Spleen (tissue), 11 donors: Measurements from ENCODE around the gene CA12. TPM values are rescaled to one million over a fixed set of nuclear protein-coding genes. Genes with fewer than 3 reads are reported as not detected.

Experiments
- DNase-seq: peaks from one replicate; pipeline ENCODE4 v3.0.0-alpha.2; 2020
- H3K27ac ChIP-seq, 8 donors: fragments of 200-600 bp; sonication (generic) in 7 of 8; 1 replicate in 4 of 8; 2 replicates in 4 of 8; pipeline versions ENCODE4 v1.5.0 to v1.8.0; 2016 to 2021; ENCODE audit warnings: inconsistent platforms in 4 of 8, mild to moderate bottlenecking in 4 of 8, moderate library complexity in 1 of 8
- H3K27me3 ChIP-seq, 7 donors: fragments of 200-600 bp; sonication (generic) in 6 of 7; replicated peaks in 1 of 7; 1 replicate in 4 of 7; 2 replicates in 3 of 7; pipeline versions ENCODE4 v1.5.0 to v1.8.0; 2016 to 2021; ENCODE audit warnings: inconsistent platforms in 3 of 7, mild to moderate bottlenecking in 1 of 7
- H3K36me3 ChIP-seq, 6 donors: fragments of 200-600 bp; sonication (generic) in 5 of 6; 1 replicate in 4 of 6; 2 replicates in 2 of 6; pipeline versions ENCODE4 v1.5.0 to v1.8.0; 2016 to 2021; ENCODE audit warnings: inconsistent platforms in 2 of 6
- H3K4me1 ChIP-seq, 6 donors: fragments of 200-600 bp; sonication (generic) in 5 of 6; 1 replicate in 3 of 6; 2 replicates in 3 of 6; pipeline versions ENCODE4 v1.5.0 to v1.8.0; 2016 to 2021; ENCODE audit warnings: inconsistent platforms in 3 of 6
- H3K4me3 ChIP-seq, 8 donors: fragments of 200-600 bp; sonication (generic) in 7 of 8; 1 replicate in 4 of 8; 2 replicates in 4 of 8; pipeline versions ENCODE4 v1.5.0 to v1.8.0; 2016 to 2021; ENCODE audit warnings: inconsistent platforms in 4 of 8, mild to moderate bottlenecking in 4 of 8, moderate library complexity in 2 of 8
- H3K9me3 ChIP-seq, 8 donors: fragments of 200-600 bp; sonication (generic) in 7 of 8; 1 replicate in 4 of 8; 2 replicates in 4 of 8; pipeline versions ENCODE4 v1.5.0 to v1.8.0; 2016 to 2021; ENCODE audit warnings: inconsistent platforms in 4 of 8
- CTCF ChIP-seq, 11 experiments: fragments of 200-600 bp in 7 of 11; fragments of 450-650 bp in 4 of 11; sonication (generic) in 4 of 11; IDR thresholded peaks in 8 of 11; conservative IDR thresholded peaks in 3 of 11; 1 replicate in 7 of 11; 2 replicates in 4 of 11; pipeline versions ENCODE4 v1.4.0 to v1.8.0; 2016 to 2021; ENCODE audit warnings: antibody characterized with exemption in 11 of 11, inconsistent platforms in 4 of 11, mild to moderate bottlenecking in 1 of 11
- POLR2A ChIP-seq, 3 donors: fragments of 450-650 bp; IDR thresholded peaks; one replicate each; pipeline ENCODE4 v1.5.1; 2017; ENCODE audit warnings: antibody characterized with exemption in 3 of 3, mild to moderate bottlenecking in 1 of 3
- POLR2AphosphoS5 ChIP-seq, 3 donors: sonication (generic); formaldehyde crosslinking; IDR thresholded peaks; one replicate each; pipeline ENCODE4 v1.5.1; 2017; ENCODE audit warnings: antibody characterized with exemption in 3 of 3
- WGBS, 5 donors: extraction: QIAGEN DNeasy Blood & Tissue Kit in 3 of 5; methylation state at CpG; one replicate each; pipeline versions ENCODE4 v1.1.5 to v1.1.7; 2013 to 2018; 5-methylcytosine and 5-hydroxymethylcytosine counted together
- intact Hi-C: fragments of 100-400 bp; cut with DNase I; formaldehyde crosslinking; loops from one replicate; pipeline ENCODE4 v1.15.0; 2023; ENCODE audit warnings: low total_unique reads
- polyA plus RNA-seq, 3 donors: library from polyadenylated mRNA; stranded (reverse); fragments of 200-250 nt; gene quantifications; one replicate each; pipeline ENCODE4 v1.2.1, GENCODE V29; 2013
- total RNA-seq, 7 donors: library from RNA; depleted of rRNA in 3 of 7; stranded (reverse); fragments of >200 nt in 3 of 7; fragmentation: NEBNext Ultra II Directional in 4 of 7; extraction: Animal tissue kit (Norgen Biotek cat#: 25700) in 4 of 7; gene quantifications; one replicate each; pipeline versions ENCODE4 v1.1.0 to v1.2.1, GENCODE V29; 2016 to 2021
- donor health status: healthy with polysubstance abuse.
- donor health status: DM: no; HTN: no; CAD: no; lungs with moderate emphysema.
- donor health status: DM: no; HTN: no; CAD: no.
- donor health status: Bipolar disorder and iron deficiency.
- donor health status: healthy.
- donor health status: DM: no; HTN: no; CAD: no.
- donor health status: DM: yes; HTN: yes; CAD: no.

Gene CA12
- total and polyA plus RNA-seq, 10 donors = 0.02 to 3.3 (median 0.42) TPM

- Histone ChIP-seq H3K36me3 (no peaks in the 10 kb centered on the region), H3K27me3 (no peaks in the 10 kb centered on the region), H3K9me3 (no peaks in the 10 kb centered on the region), H3K27ac (no peak overlapping the region), H3K4me3 (no peak overlapping the region), H3K4me1 (peaks cover 0 to 5% (median 0%) of the 10 kb centered on the region in 6 donors)
- 92 to 98% (median 95%) methylated on average over 3 of the region's 3 CpGs for WGBS, 5 donors
- TF ChIP-seq POLR2AphosphoS5 (IDR thresholded peaks at IDR 0.05) = no peak
- TF ChIP-seq POLR2A (IDR thresholded peaks at IDR 0.05) = no peak
- no peak for TF ChIP-seq CTCF (IDR thresholded peaks at IDR 0.05 in 8 of 11, conservative IDR thresholded peaks at IDR 0.05 in 3 of 11)
- DNase-seq = no peak
- intact Hi-C loops = no loop called here
Measured at GRCh38 chr15:63319065-63319464, 62.6 kb downstream of the CA12 start.

- H3K4me3 ChIP-seq = no peak overlapping the region
- intact Hi-C loops = no loop called here
- H3K4me1 ChIP-seq = peaks cover 0 to 5% (median 0%) of the 10 kb centered on the region in 6 donors
- 81 to 97% (median 93%) methylated on average over 4 of the region's 4 CpGs for WGBS, 5 donors
- H3K36me3 ChIP-seq = no peaks in the 10 kb centered on the region
- H3K9me3 ChIP-seq = no peaks in the 10 kb centered on the region
- no peaks in the 10 kb centered on the region for H3K27me3 ChIP-seq
- no peak overlapping the region for H3K27ac ChIP-seq
- no peak for DNase-seq
- no peak for TF ChIP-seq POLR2A (IDR thresholded peaks at IDR 0.05)
- TF ChIP-seq POLR2AphosphoS5 (IDR thresholded peaks at IDR 0.05) = no peak
- TF ChIP-seq CTCF (IDR thresholded peaks at IDR 0.05 in 8 of 11, conservative IDR thresholded peaks at IDR 0.05 in 3 of 11) = no peak
Measured at GRCh38 chr15:63318344-63318743, 63.3 kb downstream of the CA12 start.

- 67 to 81% (median 73%) methylated on average over 2 of the region's 2 CpGs for WGBS, 5 donors
- H3K9me3 ChIP-seq = no peaks in the 10 kb centered on the region
Measured at GRCh38 chr15:63314409-63314808, 67.2 kb downstream of the CA12 start.

GRCh38 chr15:63313825-63314224, 67.8 kb downstream of the CA12 start:
- no peaks in the 10 kb centered on the region for H3K36me3 ChIP-seq
- no peak overlapping the region for H3K4me3 ChIP-seq
- H3K4me1 ChIP-seq = peaks cover 0 to 3% (median under 1%) of the 10 kb centered on the region in 6 donors
- 89 to 94% (median 92%) methylated on average over 4 of the region's 4 CpGs for WGBS, 5 donors
- TF ChIP-seq CTCF (IDR thresholded peaks at IDR 0.05 in 8 of 11, conservative IDR thresholded peaks at IDR 0.05 in 3 of 11) (no peak), POLR2A (IDR thresholded peaks at IDR 0.05) (no peak), POLR2AphosphoS5 (IDR thresholded peaks at IDR 0.05) (no peak)
- H3K27me3 ChIP-seq = no peaks in the 10 kb centered on the region
- intact Hi-C loops = no loop called here
- H3K9me3 ChIP-seq = no peaks in the 10 kb centered on the region
- no peak overlapping the region for H3K27ac ChIP-seq
- no peak for DNase-seq

More at GRCh38 chr15:63314409-63314808, 67.2 kb downstream of the CA12 start:
- no peaks in the 10 kb centered on the region for H3K27me3 ChIP-seq
- intact Hi-C loops = no loop called here
- no peak for DNase-seq
- no peaks in the 10 kb centered on the region for H3K4me1 ChIP-seq
- TF ChIP-seq POLR2A (IDR thresholded peaks at IDR 0.05) = no peak
- TF ChIP-seq POLR2AphosphoS5 (IDR thresholded peaks at IDR 0.05) = no peak
- no peak for TF ChIP-seq CTCF (IDR thresholded peaks at IDR 0.05 in 8 of 11, conservative IDR thresholded peaks at IDR 0.05 in 3 of 11)
- H3K36me3 ChIP-seq = no peaks in the 10 kb centered on the region
- no peak overlapping the region for H3K27ac ChIP-seq
- no peak overlapping the region for H3K4me3 ChIP-seq
